PC-3 (cell line): ENCODE data around the gene SLC39A5. TPM values are rescaled to one million over a fixed set of nuclear protein-coding genes. Genes with fewer than 3 reads are reported as not detected.
"Not testable (repeated sequence)": the region's sequence is repeated elsewhere in the genome, so short reads cannot be mapped to it uniquely, and the experiment has no call there.

Experiments used
- ATAC-seq: fragments of 200-7000 bp; cut with Tn5 transposase; 2 replicates; pipeline ENCODE4 v1.9.1; 2020; ENCODE audit warnings: mild to moderate bottlenecking, moderate library complexity
- BruUV-seq: library from RNA; stranded (reverse); fragments of 400-500 nt; replicated peaks from 2 replicates; lab custom pipeline; 2021; lab: Mats Ljungman, UMichigan
- CTCF ChIA-PET: fragments of 300-600 bp; sonication (Branson Sonifier 250); formaldehyde crosslinking; loops from one replicate; lab custom pipeline; 2022; ENCODE audit warnings: antibody characterized with exemption; lab: Charles Lee
- POLR2A ChIA-PET: fragments of 300-600 bp; sonication (Branson Sonifier 250); formaldehyde crosslinking; loops from one replicate; lab custom pipeline; 2022; ENCODE audit warnings: antibody characterized with exemption; ENCODE audit not compliant: unreplicated experiment; lab: Charles Lee
- DNase-seq: peaks from one replicate; pipeline ENCODE4 v3.0.0-alpha.2; 2015
- H2AFZ ChIP-seq: fragments of 300-600 bp; sonication (generic); 2 replicates; pipeline ENCODE4 v1.6.0; 2016; ENCODE audit warnings: antibody characterized with exemption, low read length
- H3F3A ChIP-seq: fragments of 300-600 bp; sonication (generic); one replicate; pipeline ENCODE4 v1.6.0; 2017; ENCODE audit warnings: antibody characterized with exemption, low read length, control low read depth, mild to moderate bottlenecking; ENCODE audit not compliant: unreplicated experiment
- H3K27ac ChIP-seq: fragments of 300-600 bp; sonication (generic); 2 replicates; pipeline ENCODE4 v1.5.1; 2016; ENCODE audit warnings: mild to moderate bottlenecking, low read length
- H3K27me3 ChIP-seq: fragments of 300-600 bp; sonication (generic); 2 replicates; pipeline ENCODE4 v1.6.1; 2016; ENCODE audit warnings: low read length, mixed read lengths
- H3K36me3 ChIP-seq: fragments of 300-600 bp; sonication (generic); 2 replicates; pipeline ENCODE4 v1.6.1; 2016; ENCODE audit warnings: low read depth, mixed run types, low read length, mixed read lengths
- H3K4me1 ChIP-seq: fragments of 300-600 bp; sonication (generic); 2 replicates; pipeline ENCODE4 v1.5.1; 2016; ENCODE audit warnings: low read length; ENCODE audit not compliant: insufficient read depth
- H3K4me2 ChIP-seq: fragments of 300-600 bp; sonication (generic); 2 replicates; pipeline ENCODE4 v1.6.0; 2016; ENCODE audit warnings: low read length
- H3K4me3 ChIP-seq: fragments of 300-600 bp; sonication (generic); 2 replicates; pipeline ENCODE4 v1.5.1; 2016; ENCODE audit warnings: mild to moderate bottlenecking, low read length, mixed read lengths
- H3K79me2 ChIP-seq: fragments of 300-600 bp; sonication (generic); 2 replicates; pipeline ENCODE4 v1.6.1; 2017; ENCODE audit warnings: low read length, mixed read lengths
- H3K9ac ChIP-seq: fragments of 300-600 bp; sonication (generic); 2 replicates; pipeline ENCODE4 v1.6.0; 2016; ENCODE audit warnings: mild to moderate bottlenecking, low read length
- H3K9me2 ChIP-seq: fragments of 300-600 bp; sonication (generic); replicated peaks from 2 replicates; pipeline ENCODE4 v1.6.1; 2016; ENCODE audit warnings: mixed run types, low read length, mixed read lengths
- H3K9me3 ChIP-seq: fragments of 300-600 bp; sonication (generic); 2 replicates; pipeline ENCODE4 v1.6.1; 2016; ENCODE audit warnings: low read length, mixed read lengths
- H4K20me1 ChIP-seq: fragments of 300-600 bp; sonication (generic); 2 replicates; pipeline ENCODE4 v1.6.1; 2016; ENCODE audit warnings: low read length, mixed read lengths
- EZH2 ChIP-seq: fragments of 300-600 bp; sonication (generic); IDR thresholded peaks from one replicate; pipeline ENCODE4 v1.6.1; 2017; ENCODE audit warnings: antibody characterized with exemption, mild to moderate bottlenecking, low read length; ENCODE audit not compliant: unreplicated experiment
- EZH2phosphoT487 ChIP-seq: fragments of 300-600 bp; sonication (generic); IDR thresholded peaks from 2 replicates; pipeline ENCODE4 v1.6.1; 2018; ENCODE audit warnings: mild to moderate bottlenecking, antibody characterized with exemption, low read length, borderline replicate concordance
- intact Hi-C: fragments of 100-400 bp; cut with micrococcal nuclease; formaldehyde crosslinking; loops from 2 replicates; pipeline ENCODE4 v1.9.0; 2023
- total RNA-seq: library from RNA; depleted of rRNA; stranded (reverse); fragments of >200 nt; gene quantifications from 2 replicates; pipeline ENCODE4 v1.2.3, GENCODE V29; 2014; rRNA removed
- TF ChIP-seq, protein P1 (sequence below): fragments of 300-600 bp; sonication (generic); conservative IDR thresholded peaks from 2 replicates; pipeline ENCODE4 v1.5.1; 2017; ENCODE audit warnings: antibody characterized with exemption, low read depth, mild to moderate bottlenecking, low read length

SLC39A5 gene
- total RNA-seq, 1 experiment from 2014 or later: 0.18 TPM

DNA sequence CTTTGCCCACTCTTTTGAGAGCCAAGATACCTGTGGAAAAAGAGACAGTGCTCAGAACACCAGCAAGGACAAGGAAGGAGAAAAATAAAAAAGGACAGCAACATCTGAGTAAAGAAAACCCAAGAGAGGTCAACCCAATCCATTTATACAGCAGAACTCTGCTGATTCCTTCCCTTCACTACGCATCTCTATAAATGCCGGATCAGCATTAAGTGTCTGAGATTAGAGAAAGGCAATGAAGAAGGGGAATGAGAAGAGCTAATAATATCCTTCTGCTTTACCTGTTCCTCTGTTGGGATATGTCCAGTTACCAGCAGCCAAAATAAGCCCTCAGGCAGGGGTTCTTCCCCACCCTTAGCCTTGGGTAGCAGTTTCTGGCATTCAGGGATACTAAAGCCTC is 52.7 kb downstream of the SLC39A5 start:
- Histone ChIP-seq H3K4me2 (no peak overlapping the region), H4K20me1 (no peaks in the 10 kb centered on the region; the same call in 1 of the 2 replicates), H3F3A (no peaks in the 10 kb centered on the region), H3K79me2 (peaks cover 12% of the 10 kb centered on the region; the same call in 1 of the 2 replicates), H3K4me3 (no peak overlapping the region), H3K27me3 (no peaks in the 10 kb centered on the region), H3K27ac (no peak overlapping the region), H3K9me3 (no peaks in the 10 kb centered on the region), H3K9me2 (no peaks in the 10 kb centered on the region), H3K36me3 (peaks cover 60% of the 10 kb centered on the region), H3K4me1 (no peaks in the 10 kb centered on the region), H2AFZ (no peak overlapping the region), H3K9ac (no peak overlapping the region)
- POLR2A ChIA-PET: no interaction called here
- CTCF ChIA-PET: no interaction called here
- no TSS peak for BruUV-seq
- no peak for DNase-seq
- TF ChIP-seq EZH2 (no peak), EZH2phosphoT487 (no peak)
- TF ChIP-seq, protein P1, sequence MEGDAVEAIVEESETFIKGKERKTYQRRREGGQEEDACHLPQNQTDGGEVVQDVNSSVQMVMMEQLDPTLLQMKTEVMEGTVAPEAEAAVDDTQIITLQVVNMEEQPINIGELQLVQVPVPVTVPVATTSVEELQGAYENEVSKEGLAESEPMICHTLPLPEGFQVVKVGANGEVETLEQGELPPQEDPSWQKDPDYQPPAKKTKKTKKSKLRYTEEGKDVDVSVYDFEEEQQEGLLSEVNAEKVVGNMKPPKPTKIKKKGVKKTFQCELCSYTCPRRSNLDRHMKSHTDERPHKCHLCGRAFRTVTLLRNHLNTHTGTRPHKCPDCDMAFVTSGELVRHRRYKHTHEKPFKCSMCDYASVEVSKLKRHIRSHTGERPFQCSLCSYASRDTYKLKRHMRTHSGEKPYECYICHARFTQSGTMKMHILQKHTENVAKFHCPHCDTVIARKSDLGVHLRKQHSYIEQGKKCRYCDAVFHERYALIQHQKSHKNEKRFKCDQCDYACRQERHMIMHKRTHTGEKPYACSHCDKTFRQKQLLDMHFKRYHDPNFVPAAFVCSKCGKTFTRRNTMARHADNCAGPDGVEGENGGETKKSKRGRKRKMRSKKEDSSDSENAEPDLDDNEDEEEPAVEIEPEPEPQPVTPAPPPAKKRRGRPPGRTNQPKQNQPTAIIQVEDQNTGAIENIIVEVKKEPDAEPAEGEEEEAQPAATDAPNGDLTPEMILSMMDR: no peak
- intact Hi-C loops: no loop called here
- ATAC-seq: no peak

DNA sequence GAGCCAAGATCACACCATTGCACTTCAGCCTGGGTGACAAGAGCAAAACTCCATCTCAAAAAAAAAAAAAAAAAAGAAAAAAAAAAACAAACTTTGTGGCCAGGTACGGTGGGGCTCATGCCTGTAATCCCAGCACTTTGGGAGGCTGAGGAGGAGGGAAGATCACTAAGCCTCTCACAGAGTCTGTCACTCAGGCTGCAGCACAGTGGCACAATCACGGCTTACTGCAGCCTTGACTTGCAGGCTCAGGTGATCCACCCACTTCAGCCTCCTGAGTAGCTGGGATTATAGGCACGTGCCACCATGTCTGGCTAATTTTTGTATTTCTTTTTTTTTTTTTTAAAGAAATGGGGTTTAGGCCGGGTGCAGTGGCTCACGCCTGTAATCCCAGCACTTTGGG is 54.4 kb downstream of the SLC39A5 start:
- H3K9ac ChIP-seq, H3K4me3 ChIP-seq, H3K4me1 ChIP-seq, H3F3A ChIP-seq, H2AFZ ChIP-seq, H3K27ac ChIP-seq, POLR2A ChIA-PET, CTCF ChIA-PET, ATAC-seq, H3K9me2 ChIP-seq, intact Hi-C loops, DNase-seq, H3K27me3 ChIP-seq, BruUV-seq, H3K4me2 ChIP-seq, H3K9me3 ChIP-seq, H4K20me1 ChIP-seq: not testable (repeated sequence)
- Histone ChIP-seq H3K79me2 (peaks cover 29% of the 10 kb centered on the region), H3K36me3 (peaks cover 54% of the 10 kb centered on the region)

DNA sequence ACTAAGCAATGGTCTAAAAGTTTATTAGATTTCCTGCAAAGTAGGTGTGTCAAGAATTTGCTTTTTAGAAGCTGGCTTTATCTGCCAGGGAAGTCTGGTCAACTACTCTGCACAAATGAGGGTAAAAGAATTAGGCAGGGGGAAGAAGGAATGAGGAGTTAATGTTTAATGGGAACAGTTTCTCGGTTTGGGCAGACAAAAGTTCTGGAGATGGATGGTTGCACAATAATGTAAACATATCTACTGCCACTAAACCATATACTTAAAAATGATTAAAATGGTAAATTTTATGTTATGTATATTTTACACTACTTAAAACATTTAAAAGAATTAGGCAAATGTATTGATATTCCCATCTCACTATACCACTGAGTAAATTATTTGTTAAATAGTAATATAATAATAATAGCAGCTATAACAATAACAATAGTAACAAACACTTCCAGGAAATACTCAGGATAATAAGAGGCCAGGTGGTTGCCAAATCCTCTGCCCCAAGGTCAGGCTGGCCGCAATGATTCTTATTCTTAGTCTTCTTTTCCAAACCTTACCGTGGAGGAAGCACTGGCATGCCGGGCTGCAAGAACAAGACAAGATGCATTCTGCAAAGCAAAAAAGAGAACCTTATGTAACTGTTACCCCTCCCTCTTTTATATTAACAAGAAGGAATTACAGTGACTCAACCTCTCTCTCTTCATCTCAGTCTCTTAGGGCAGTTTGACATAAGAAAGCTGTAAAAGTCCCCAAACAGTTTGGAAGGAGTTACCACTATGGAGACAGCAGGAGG is 56.4 kb downstream of the SLC39A5 start:
- ChIA-PET POLR2A (no interaction called here), CTCF (no interaction called here)
- H3K9me2 ChIP-seq: no peaks in the 10 kb centered on the region
- no peak overlapping the region for H2AFZ ChIP-seq
- H3K27me3 ChIP-seq: no peaks in the 10 kb centered on the region
- TF ChIP-seq EZH2: no peak
- TF ChIP-seq, protein P1: no peak
- no peak for TF ChIP-seq EZH2phosphoT487
- no peak overlapping the region for H3K4me3 ChIP-seq
- BruUV-seq: no TSS peak
- DNase-seq: no peak
- H3K79me2 ChIP-seq: peaks cover 48% of the 10 kb centered on the region
- no peaks in the 10 kb centered on the region for H3F3A ChIP-seq
- peaks cover 9% of the 10 kb centered on the region for H3K4me1 ChIP-seq
- H3K9me3 ChIP-seq: no peaks in the 10 kb centered on the region
- H3K9ac ChIP-seq: no peak overlapping the region
- ATAC-seq: no peak
- intact Hi-C loops: no loop called here
- peaks cover 10% of the 10 kb centered on the region for H4K20me1 ChIP-seq
- no peak overlapping the region for H3K27ac ChIP-seq
- H3K4me2 ChIP-seq: no peak overlapping the region
- peaks cover 56% of the 10 kb centered on the region for H3K36me3 ChIP-seq

Other genes starting within 250 kb of the SLC39A5 start
- 18.0 and 33.9 TPM in 2 replicates for gene SUOX, start 232.8 kb upstream of the SLC39A5 start, total RNA-seq
- gene IKZF4, start 209.0 kb upstream of the SLC39A5 start, total RNA-seq: 1.0 and 2.8 TPM in 2 replicates
- 183 and 320 TPM in 2 replicates for gene RPS26, start 188.1 kb upstream of the SLC39A5 start, total RNA-seq
- gene ERBB3, start 149.9 kb upstream of the SLC39A5 start, total RNA-seq: 28.0 and 40.6 TPM in 2 replicates
- 391 and 406 TPM in 2 replicates for gene PA2G4, start 125.5 kb upstream of the SLC39A5 start, total RNA-seq
- 3,106 and 3,551 TPM in 2 replicates for gene RPL41, start 113.4 kb upstream of the SLC39A5 start, total RNA-seq
- 4.8 and 5.6 TPM in 2 replicates for gene ZC3H10, start 111.8 kb upstream of the SLC39A5 start, total RNA-seq
- gene ESYT1, start 101.8 kb upstream of the SLC39A5 start, total RNA-seq: 120 and 176 TPM in 2 replicates
- 153 and 178 TPM in 2 replicates for gene MYL6B, start 77.5 kb upstream of the SLC39A5 start, total RNA-seq
- 1,385 and 1,597 TPM in 2 replicates for gene MYL6, start 71.7 kb upstream of the SLC39A5 start, total RNA-seq
- gene SMARCC2, start 40.6 kb upstream of the SLC39A5 start, total RNA-seq: 38.4 and 39.4 TPM in 2 replicates
- gene RNF41, start 8.1 kb upstream of the SLC39A5 start, total RNA-seq: 43.9 and 52.1 TPM in 2 replicates
- 91.6 and 98.6 TPM in 2 replicates for gene NABP2, start 5.7 kb upstream of the SLC39A5 start, total RNA-seq
- 19.1 and 26.7 TPM in 2 replicates for gene ANKRD52, start 28.3 kb downstream of the SLC39A5 start, total RNA-seq
- 9.2 and 9.8 TPM in 2 replicates for gene COQ10A, start 36.9 kb downstream of the SLC39A5 start, total RNA-seq
- gene CS, start 70.3 kb downstream of the SLC39A5 start, total RNA-seq: 182 and 199 TPM in 2 replicates
- gene CNPY2, start 85.9 kb downstream of the SLC39A5 start, total RNA-seq: 109 and 162 TPM in 2 replicates
- 15.3 and 27.1 TPM in 2 replicates for gene PAN2, start 103.9 kb downstream of the SLC39A5 start, total RNA-seq
- gene IL23A, start 108.8 kb downstream of the SLC39A5 start, total RNA-seq: 17.5 and 18.2 TPM in 2 replicates
- 68.8 and 73.1 TPM in 2 replicates for gene STAT2, start 130.1 kb downstream of the SLC39A5 start, total RNA-seq
- gene APOF, start 132.8 kb downstream of the SLC39A5 start, total RNA-seq: not detected in 2 replicates
- gene TIMELESS, start 219.4 kb downstream of the SLC39A5 start, total RNA-seq: 26.5 and 29.5 TPM in 2 replicates
- not detected in 2 replicates for gene MIP, start 224.6 kb downstream of the SLC39A5 start, total RNA-seq
- 3.4 and 3.7 TPM in 2 replicates for gene SPRYD4, start 238.5 kb downstream of the SLC39A5 start, total RNA-seq